Measurements from ENCODE around the gene OR2D3.
"Not testable (repeated sequence)": the region's sequence is repeated elsewhere in the genome, so short reads cannot be mapped to it uniquely, and the experiment has no call there.

OR2D3 gene

GRCh38 chr11:6928916-6929315 lies 8.1 kb downstream of the OR2D3 start:
- no peak for DNase-seq

- no peak for DNase-seq
Measured at GRCh38 chr11:6931146-6931713, 10.4 kb downstream of the OR2D3 start.

- DNase-seq = no peak
Measured at GRCh38 chr11:6932145-6932544, 11.3 kb downstream of the OR2D3 start.

GRCh38 chr11:6941970-6942369 lies 21.2 kb downstream of the OR2D3 start:
- no peak for DNase-seq

GRCh38 chr11:6943131-6943530 lies 22.3 kb downstream of the OR2D3 start:
- no peak for DNase-seq

GRCh38 chr11:6954248-6954647 lies 33.4 kb downstream of the OR2D3 start:
- DNase-seq = not testable (repeated sequence)

- DNase-seq = no peak
Measured at GRCh38 chr11:6962141-6962540, 41.3 kb downstream of the OR2D3 start.

- no peak for DNase-seq
Measured at GRCh38 chr11:6962673-6963072, 41.9 kb downstream of the OR2D3 start.

- DNase-seq = peak; percentile 46
Measured at GRCh38 chr11:6968816-6969215, 48.0 kb downstream of the OR2D3 start.

GRCh38 chr11:6969854-6970253 lies 49.1 kb downstream of the OR2D3 start:
- peak; percentile 2 for DNase-seq

Data from fibroblast of skin of back (primary cell).